Measurements from ENCODE around the gene NKD2. TPM values are rescaled to one million over a fixed set of nuclear protein-coding genes. Genes with fewer than 3 reads are reported as not detected.

NKD2 gene
- total and polyA plus RNA-seq, 2 of the 4 experiments (the other 2 are of a cell fraction): not detected

- no peak overlapping the region for H4K91ac ChIP-seq (ENCODE audit: insufficient read depth, low read depth, low read length)
- H3K4ac ChIP-seq (ENCODE audit: low read depth, low read length): peak overlapping the region; percentile 5; the same call in 1 of the 2 replicates
- H2BK15ac ChIP-seq (ENCODE audit: low read depth, low read length): no peak overlapping the region
- H3K4me3 ChIP-seq (ENCODE audit: insufficient read depth, low read depth, low read length): no peak overlapping the region
- peaks cover 19% of the 10 kb centered on the region; the same call in 1 of the 2 replicates for H4K20me1 ChIP-seq (ENCODE audit: insufficient read depth, low read length)
- peaks cover 3% of the 10 kb centered on the region; the same call in 1 of the 2 replicates for H3K9me3 ChIP-seq (ENCODE audit: control insufficient read depth, insufficient read depth, low read length)
- no peak overlapping the region for H2AFZ ChIP-seq (replicated peaks; ENCODE audit: low read length, poor library complexity)
- no peak overlapping the region for H3K9ac ChIP-seq (ENCODE audit: low read depth, low read length)
- peak overlapping the region; percentile 78 for H2AK5ac ChIP-seq (ENCODE audit: low read depth, low read length)
- peaks cover 13% of the 10 kb centered on the region for H3K9me1 ChIP-seq (ENCODE audit: insufficient read depth, low read length)
- no peaks in the 10 kb centered on the region for H3K36me3 ChIP-seq (ENCODE audit: control insufficient read depth, insufficient read depth, low read length)
- ATAC-seq (ENCODE audit: low read depth): no peak
- peaks cover 44% of the 10 kb centered on the region for H3K4me1 ChIP-seq (ENCODE audit: control insufficient read depth, insufficient read depth, low read length)
- TF ChIP-seq MAZ (IDR thresholded peaks at IDR 0.05; ENCODE audit: borderline replicate concordance, low read depth, low read length) (no peak), POLR2A (IDR thresholded peaks at IDR 0.05; ENCODE audit: low read depth, low read length) (no peak), ELK1 (IDR thresholded peaks at IDR 0.05; ENCODE audit: borderline replicate concordance, low read depth, low read length) (no peak), CHD1 (IDR thresholded peaks at IDR 0.05; ENCODE audit: low read depth, low read length) (no peak), BHLHE40 (IDR thresholded peaks at IDR 0.05; ENCODE audit: low read depth, low read length) (no peak), MAFK (IDR thresholded peaks at IDR 0.05; ENCODE audit: low read depth, low read length) (no peak), RFX5 (IDR thresholded peaks at IDR 0.05; ENCODE audit: low read depth, low read length) (no peak), CTCF (conservative IDR thresholded peaks at IDR 0.05; ENCODE audit: low read depth, low read length) (no peak), NFE2L2 (IDR thresholded peaks at IDR 0.05; ENCODE audit: low read depth, low read length) (no peak), RAD21 (IDR thresholded peaks at IDR 0.05; ENCODE audit: low read length) (no peak), MXI1 (IDR thresholded peaks at IDR 0.05; ENCODE audit: borderline replicate concordance, low read depth, low read length) (no peak), USF2 (IDR thresholded peaks at IDR 0.05; ENCODE audit: low read depth, low read length) (no peak), CEBPB (IDR thresholded peaks at IDR 0.05; ENCODE audit: low read depth, low read length) (no peak), SMC3 (IDR thresholded peaks at IDR 0.05; ENCODE audit: low read depth, low read length) (no peak)
- no TSS peak for BruUV-seq (replicated peaks)
- no peak overlapping the region for H2BK5ac ChIP-seq (ENCODE audit: low read depth, low read length, poor library complexity, severe bottlenecking)
- dilution Hi-C loops (cut with HindIII; ENCODE audit: low sequenced_read_pairs, unreplicated experiment) (no loop called here), intact Hi-C loops (cut with micrococcal nuclease) (no loop called here), in situ Hi-C loops (cut with MboI; ENCODE audit: low sequenced_read_pairs) (loop anchor here (25.0 kb wide), 1 partner anchor 827 kb away; the partner anchor contains the start of gene MRPL36)
- no peak overlapping the region for H2AK9ac ChIP-seq (replicated peaks; ENCODE audit: low read depth, low read length, poor library complexity)
- no peaks in the 10 kb centered on the region for H3K79me1 ChIP-seq (ENCODE audit: low read depth in 1 of 2, low read length in 2 of 2)
- peaks cover 39% of the 10 kb centered on the region for H3K27me3 ChIP-seq (ENCODE audit: control insufficient read depth, insufficient read depth, low read length)
- 97% methylated on average over 11 of the region's 47 CpGs; no CpG with 5 or more reads in 1 of the 2 experiments for WGBS, 2 experiments (ENCODE audit: extremely low coverage in 2 of 2, insufficient read length in 1 of 2)
- no peak overlapping the region for H4K8ac ChIP-seq (ENCODE audit: low read depth in 2 of 2, low read length in 2 of 2)
- H3K18ac ChIP-seq (ENCODE audit: low read depth, low read length): no peak overlapping the region
- ChIA-PET POLR2A (ENCODE audit: unreplicated experiment) (interaction anchor here (0.6 kb wide), 1 partner anchor 10 kb away, joined by 3 read pairs; no protein-coding TSS in a partner anchor), CTCF (no interaction called here)
- H4K5ac ChIP-seq (ENCODE audit: low read depth, low read length): no peak overlapping the region
- peak overlapping the region; percentile 57; the same call in 1 of the 2 replicates for H2BK120ac ChIP-seq (ENCODE audit: low read depth, low read length)
- H3K56ac ChIP-seq (ENCODE audit: extremely low read depth, insufficient read depth, low read length): no peak overlapping the region
- no peak overlapping the region for H3K23ac ChIP-seq (ENCODE audit: low read depth, low read length)
- DNase-seq: no peak
- no peak overlapping the region for H3K4me2 ChIP-seq (ENCODE audit: low read depth, low read length)
- no peak overlapping the region for H2BK20ac ChIP-seq (ENCODE audit: low read depth, low read length)
- H3K27ac ChIP-seq (ENCODE audit: insufficient read depth, low read length): no peak overlapping the region
- no peak overlapping the region for H3K14ac ChIP-seq (replicated peaks; ENCODE audit: low read depth, low read length)
Measured at GRCh38 chr5:959581-960531, 48.7 kb upstream of the NKD2 start.

All from IMR-90 (cell line).